ENCODE measurements around the gene ATP8B1.
"Not testable (repeated sequence)": the region's sequence is repeated elsewhere in the genome, so short reads cannot be mapped to it uniquely, and the experiment has no call there.

The ATP8B1 gene

GRCh38 chr18:57743008-57743407 lies 60.1 kb downstream of the ATP8B1 start:
- intact Hi-C loops (cut with DNase I): no loop called here
- peak in 1 of 42 donors; percentile 6 for DNase-seq

GRCh38 chr18:57741273-57741672 lies 61.8 kb downstream of the ATP8B1 start:
- intact Hi-C loops (cut with DNase I): no loop called here
- DNase-seq: no peak

GRCh38 chr18:57738078-57738477 lies 65.0 kb downstream of the ATP8B1 start:
- intact Hi-C loops (cut with DNase I): no loop called here
- DNase-seq: no peak

DNA sequence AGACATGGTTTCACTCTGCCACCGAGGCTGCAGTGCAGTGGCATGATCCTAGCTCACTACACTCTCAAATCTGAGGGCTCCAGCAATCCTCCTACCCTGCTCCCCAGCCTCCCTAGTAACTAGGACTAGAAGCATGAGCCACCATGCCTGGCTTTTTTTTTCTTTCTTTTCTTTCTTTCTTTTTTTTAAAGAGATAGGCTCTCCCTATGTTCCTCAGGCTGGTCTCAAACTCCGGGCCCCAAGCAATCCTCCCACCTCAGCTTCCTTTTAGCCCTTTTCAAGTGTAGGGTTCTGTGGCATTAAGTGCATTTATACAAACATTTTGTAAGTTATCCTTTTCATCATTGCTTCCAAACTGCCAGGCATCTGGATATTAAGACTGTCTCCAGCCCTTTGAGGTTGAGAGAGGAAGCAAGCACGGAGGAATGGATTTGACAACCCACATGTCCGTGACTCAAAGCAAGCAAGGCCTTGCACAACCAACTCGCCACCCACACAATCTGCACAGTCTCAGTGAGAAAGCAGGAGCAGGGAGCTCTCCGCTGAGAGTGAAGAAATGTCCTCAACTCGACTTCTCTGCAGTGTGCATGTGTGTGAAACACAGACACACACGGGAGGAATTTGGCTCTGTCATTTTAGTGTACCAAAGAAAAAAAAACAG lies 65.6 kb downstream of the ATP8B1 start:
- intact Hi-C loops (cut with DNase I): no loop called here
- DNase-seq: peak; percentile 36 to 93 (median 74)

GRCh38 chr18:57735042-57735441 lies 68.1 kb downstream of the ATP8B1 start:
- DNase-seq; intact Hi-C loops (cut with DNase I): not testable (repeated sequence)

DNA sequence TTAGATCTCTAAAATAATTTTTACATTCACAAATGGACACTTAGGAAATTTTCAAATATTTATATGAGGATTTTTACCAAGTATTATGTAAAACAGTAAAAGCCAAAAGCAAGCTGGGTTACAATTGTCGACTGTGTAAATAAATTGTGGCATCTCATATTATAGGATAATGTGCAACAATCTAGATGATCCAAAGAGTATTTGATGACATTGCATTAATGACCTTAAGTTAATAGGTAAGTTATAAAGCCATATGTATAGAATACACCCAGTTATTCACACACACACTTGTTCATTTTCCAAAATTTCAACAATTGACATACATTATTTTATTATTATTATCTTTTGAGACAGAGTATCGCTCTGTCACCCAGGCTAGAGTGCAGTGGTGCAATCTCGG lies 69.3 kb downstream of the ATP8B1 start:
- no peak for DNase-seq
- intact Hi-C loops (cut with DNase I): no loop called here

GRCh38 chr18:57730146-57730545 lies 73.0 kb downstream of the ATP8B1 start:
- intact Hi-C loops (cut with DNase I): no loop called here
- DNase-seq: peak in 6 of 42 donors; percentile 7 to 47 (median 30)

GRCh38 chr18:57728941-57729511 lies 74.1 kb downstream of the ATP8B1 start:
- no peak for DNase-seq
- intact Hi-C loops (cut with DNase I): no loop called here

DNA sequence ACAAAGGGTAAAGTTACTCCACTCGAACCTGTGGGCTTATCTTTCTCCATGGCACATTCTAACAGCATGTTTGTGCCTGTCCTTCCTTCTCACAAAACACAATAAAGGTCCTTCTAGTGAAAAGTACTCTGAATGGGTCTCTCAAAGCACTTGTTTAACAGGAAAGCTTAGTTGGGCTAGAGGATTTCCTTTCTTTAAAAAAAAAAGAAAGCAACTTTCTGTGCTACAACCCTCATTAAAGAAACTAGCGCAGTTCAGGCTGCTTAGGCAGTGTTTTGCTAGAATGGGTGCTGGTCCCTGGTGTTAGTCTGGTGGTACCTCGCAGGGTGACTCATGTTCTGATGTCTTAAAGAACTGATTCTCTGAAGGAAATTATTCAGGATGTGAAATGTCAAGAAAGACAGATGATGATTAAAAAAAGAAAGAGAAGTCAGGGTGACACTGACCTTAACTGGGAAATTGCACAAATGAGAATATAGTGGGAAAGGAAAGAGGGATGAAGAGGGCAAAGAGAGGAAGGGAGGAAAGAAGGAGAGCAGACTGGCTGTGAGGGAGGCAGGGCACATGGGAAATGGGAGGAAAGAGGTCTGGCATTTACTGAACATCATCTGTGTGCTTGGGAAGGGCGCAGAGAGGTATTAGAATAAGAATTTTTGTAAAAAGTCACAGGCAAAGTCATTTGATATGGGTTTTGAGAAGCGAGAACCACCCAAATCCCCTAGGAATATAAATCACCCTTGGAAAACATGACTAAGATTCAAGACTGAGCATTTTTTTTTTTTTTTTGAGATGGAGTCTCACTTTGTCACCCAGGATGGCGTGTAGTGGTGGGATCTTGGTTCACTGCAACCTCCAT lies 74.9 kb downstream of the ATP8B1 start:
- intact Hi-C loops (cut with DNase I): no loop called here
- no peak for DNase-seq

DNA sequence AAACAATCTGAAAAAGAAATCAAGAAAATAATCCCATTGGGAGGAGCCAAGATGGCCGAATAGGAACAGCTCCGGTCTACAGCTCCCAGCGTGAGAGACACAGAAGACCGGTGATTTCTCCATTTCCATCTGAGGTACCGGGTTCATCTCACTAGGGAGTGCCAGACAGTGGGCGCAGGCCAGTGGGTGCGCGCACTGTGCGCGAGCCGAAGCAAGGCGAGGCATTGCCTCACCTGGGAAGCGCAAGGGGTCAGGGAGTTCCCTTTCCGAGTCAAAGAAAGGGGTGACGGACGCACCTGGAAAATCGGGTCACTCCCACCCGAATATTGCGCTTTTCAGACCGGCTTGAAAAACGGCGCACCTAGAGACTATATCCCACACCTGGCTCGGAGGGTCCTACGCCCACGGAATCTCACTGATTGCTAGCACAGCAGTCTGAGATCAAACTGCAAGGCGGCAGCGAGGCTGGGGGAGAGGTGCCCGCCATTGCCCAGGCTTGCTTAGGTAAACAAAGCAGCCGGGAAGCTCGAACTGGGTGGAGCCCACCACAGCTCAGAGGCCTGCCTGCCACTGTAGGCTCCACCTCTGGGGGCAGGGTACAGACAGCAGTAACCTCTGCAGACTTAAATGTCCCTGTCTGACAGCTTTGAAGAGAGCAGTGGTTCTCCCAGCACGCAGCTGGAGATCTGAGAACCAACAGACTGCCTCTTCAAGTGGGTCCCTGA lies 83.7 kb downstream of the ATP8B1 start:
- peak in 1 of 42 donors; percentile 5 for DNase-seq
- intact Hi-C loops (cut with DNase I): not testable (repeated sequence)

DNA sequence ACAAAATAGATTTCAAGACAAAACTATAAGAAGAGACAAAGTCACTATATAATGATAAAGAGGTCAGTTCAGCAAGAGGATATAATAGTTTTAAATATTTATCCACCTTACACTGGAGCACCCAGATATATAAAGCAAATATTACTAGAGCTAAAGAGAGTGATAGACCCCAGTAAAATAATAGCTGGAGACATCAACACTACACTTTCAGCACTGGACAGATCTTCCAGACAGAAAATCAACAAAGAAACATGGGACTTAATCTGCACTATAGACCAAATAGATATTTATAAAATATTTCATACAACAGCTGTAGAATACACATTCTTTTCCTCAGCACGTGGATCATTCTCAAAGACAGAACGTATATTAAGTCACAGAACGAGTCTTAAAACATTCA lies 86.6 kb downstream of the ATP8B1 start:
- DNase-seq: no peak
- intact Hi-C loops (cut with DNase I): no loop called here

DNA sequence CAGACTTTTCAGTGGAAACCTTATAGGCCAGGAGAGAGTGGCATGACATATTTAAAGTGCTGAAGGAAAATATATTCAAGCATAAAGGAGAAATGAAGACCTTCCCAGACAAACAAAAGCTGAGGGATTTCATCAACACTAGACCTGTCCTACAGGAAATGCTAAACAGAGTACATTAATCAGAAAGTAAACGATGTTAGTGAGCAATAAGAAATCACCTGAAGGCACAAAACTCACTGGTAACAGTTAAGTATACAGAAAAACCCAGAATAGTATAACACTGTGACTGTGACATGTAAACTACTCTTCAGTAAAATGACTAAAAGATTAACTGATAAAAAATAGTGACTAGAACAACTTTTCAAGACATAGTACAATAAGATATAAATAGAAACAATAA lies 87.4 kb downstream of the ATP8B1 start:
- no peak for DNase-seq
- intact Hi-C loops (cut with DNase I): no loop called here

DNA sequence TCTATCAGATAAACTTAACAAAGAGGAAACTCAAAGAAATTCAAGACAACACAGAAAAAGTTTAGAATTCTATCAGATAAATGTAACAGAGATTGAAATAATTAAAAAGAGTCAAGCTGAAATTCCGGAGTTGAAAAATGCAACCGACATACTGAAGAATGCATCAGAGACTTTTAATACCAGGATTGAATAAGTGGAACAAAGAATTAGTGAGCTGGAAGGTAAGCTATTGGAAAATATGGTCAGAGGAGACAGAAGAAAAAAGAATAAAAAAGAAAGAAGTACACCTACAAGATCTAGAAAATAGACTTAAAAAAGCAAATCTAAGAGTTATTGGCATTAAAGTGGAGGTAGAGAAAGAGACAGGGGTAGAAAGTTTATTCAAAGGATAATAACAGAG lies 88.0 kb downstream of the ATP8B1 start:
- intact Hi-C loops (cut with DNase I): no loop called here
- no peak for DNase-seq

GRCh38 chr18:57710226-57710625 lies 92.9 kb downstream of the ATP8B1 start:
- DNase-seq: no peak
- intact Hi-C loops (cut with DNase I): no loop called here

- intact Hi-C loops (cut with DNase I): no loop called here
- DNase-seq: no peak
These were observed 93.8 kb downstream of the ATP8B1 start for GRCh38 chr18:57709335-57709734.

DNA sequence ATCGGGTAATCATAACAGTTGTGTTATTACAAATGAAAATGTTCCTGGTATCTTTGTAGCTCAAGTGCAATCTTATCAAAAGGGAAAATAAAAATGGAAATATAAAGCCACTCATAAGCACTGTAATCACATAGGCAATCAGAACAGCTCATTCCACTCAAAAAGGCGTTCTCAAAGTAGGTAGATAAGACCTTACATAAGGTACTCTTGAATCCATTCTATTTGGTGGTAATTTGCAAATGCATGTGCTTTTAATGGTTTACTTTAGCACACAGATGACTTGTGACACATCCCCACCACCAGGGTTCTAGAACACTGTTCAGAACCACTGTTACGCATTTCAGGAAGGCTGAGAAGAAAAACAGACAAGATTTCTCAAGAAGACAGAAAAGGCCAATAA lies 94.8 kb downstream of the ATP8B1 start:
- intact Hi-C loops (cut with DNase I): no loop called here
- no peak for DNase-seq

DNA sequence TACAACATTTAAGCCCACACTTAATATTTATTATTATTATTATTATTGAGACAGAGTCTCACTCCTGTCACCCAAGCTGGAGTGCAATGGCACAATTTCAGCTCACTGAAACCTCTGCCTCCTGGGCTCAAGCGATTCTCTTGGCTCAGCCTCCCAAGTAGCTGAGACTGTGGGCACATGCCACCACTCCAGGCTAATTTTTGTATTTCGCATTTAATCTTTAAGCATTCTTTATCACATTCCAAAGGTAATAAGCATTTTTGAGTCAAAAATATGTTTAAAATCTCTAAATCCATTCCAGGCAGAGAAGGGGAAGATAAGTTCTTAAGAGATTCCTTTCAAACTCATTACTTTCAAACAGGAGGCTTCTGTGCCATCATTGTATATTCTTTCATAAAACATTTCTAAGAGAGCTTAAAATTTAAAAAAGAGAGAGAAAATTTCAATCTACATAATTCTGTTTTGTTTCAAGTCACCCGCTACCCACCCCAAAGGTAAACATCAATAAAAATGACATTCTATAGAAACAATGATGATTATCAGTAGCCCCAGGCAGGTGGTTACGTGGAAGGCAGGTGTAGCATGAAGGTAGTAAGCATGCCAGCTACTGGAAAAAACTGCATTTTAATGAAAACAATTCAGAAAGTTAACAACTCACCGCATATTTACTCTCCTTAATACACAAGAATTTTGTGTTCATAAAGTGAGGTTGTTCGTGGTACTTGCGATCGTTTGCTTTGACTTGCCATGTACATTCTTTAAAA lies 97.1 kb downstream of the ATP8B1 start:
- intact Hi-C loops (cut with DNase I): no loop called here
- no peak for DNase-seq

DNA sequence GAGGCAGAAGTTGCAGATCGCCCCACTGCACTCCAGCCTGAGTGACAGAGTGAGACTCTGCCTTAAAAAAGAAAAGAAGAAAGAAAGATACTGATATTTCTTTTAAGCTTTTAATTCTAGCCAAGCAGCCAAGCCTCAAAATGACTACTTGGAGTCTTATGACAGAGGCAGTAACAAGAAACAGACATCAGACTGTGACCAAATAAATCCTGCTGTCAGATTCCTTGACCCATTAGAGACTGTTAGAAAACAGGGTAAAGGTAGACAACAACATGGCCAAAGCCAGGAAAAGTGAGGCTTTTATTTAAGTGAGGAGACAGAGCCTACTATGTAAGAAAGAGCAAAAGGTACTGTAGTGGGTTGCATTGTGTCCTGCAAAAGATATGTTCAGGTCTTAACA lies 98.1 kb downstream of the ATP8B1 start:
- intact Hi-C loops (cut with DNase I): no loop called here
- DNase-seq: no peak

All from head of caudate nucleus (tissue), 42 donors.